LNCaP clone FGC (cell line): ENCODE results near the gene ZC3H10.

ENCODE experiments used
- DNase-seq: peaks from one replicate; pipeline ENCODE4 v3.0.0-alpha.2; 2011; ENCODE audit warnings: low read depth
- H3K4me3 ChIP-seq: 2 replicates; pipeline ENCODE4 v1.5.1; 2011; ENCODE audit warnings: mild to moderate bottlenecking, low read depth, low read length, control low read depth
- CTCF ChIP-seq: IDR thresholded peaks from 2 replicates; pipeline ENCODE4 v1.5.1; 2012; ENCODE audit warnings: mild to moderate bottlenecking; ENCODE audit not compliant: control insufficient read depth, insufficient read depth; ENCODE audit errors: extremely low read depth

ZC3H10 gene

GRCh38 chr12:56146492-56147460 is 28.7 kb downstream of the ZC3H10 start:
- DNase-seq = no peak
- no peak overlapping the region for H3K4me3 ChIP-seq
- TF ChIP-seq CTCF = no peak

- no peak for DNase-seq
- no peak for TF ChIP-seq CTCF
- no peak overlapping the region for H3K4me3 ChIP-seq
Observed at GRCh38 chr12:56150563-56150962, 32.5 kb downstream of the ZC3H10 start.

GRCh38 chr12:56151672-56152131 is 33.6 kb downstream of the ZC3H10 start:
- DNase-seq = no peak
- H3K4me3 ChIP-seq = peak overlapping the region; percentile 66
- 0 out of 2 replicates have a peak, but pooled peaks have one; percentile 8 for TF ChIP-seq CTCF

GRCh38 chr12:56152132-56152755 is 34.2 kb downstream of the ZC3H10 start, which contains the start of gene MYL6B:
Gene MYL6B, plus strand, starts transcription at chr12:56152587. Its CDS starts 1,332 bp downstream, at chr12:56153919.
- DNase-seq = peak; percentile 63
- TF ChIP-seq CTCF = no peak
- peak within 1 kb of the TSS; percentile 66 for H3K4me3 ChIP-seq

GRCh38 chr12:56152756-56153677 is 35.0 kb downstream of the ZC3H10 start:
- peak overlapping the region; percentile 66 for H3K4me3 ChIP-seq
- no peak for DNase-seq
- no peak for TF ChIP-seq CTCF

- DNase-seq = no peak
- no peak for TF ChIP-seq CTCF
- peak overlapping the region; percentile 66 for H3K4me3 ChIP-seq
Observed at GRCh38 chr12:56153678-56154065, 35.6 kb downstream of the ZC3H10 start.
